Measurements from ENCODE around the gene TCERG1L.

DNA sequence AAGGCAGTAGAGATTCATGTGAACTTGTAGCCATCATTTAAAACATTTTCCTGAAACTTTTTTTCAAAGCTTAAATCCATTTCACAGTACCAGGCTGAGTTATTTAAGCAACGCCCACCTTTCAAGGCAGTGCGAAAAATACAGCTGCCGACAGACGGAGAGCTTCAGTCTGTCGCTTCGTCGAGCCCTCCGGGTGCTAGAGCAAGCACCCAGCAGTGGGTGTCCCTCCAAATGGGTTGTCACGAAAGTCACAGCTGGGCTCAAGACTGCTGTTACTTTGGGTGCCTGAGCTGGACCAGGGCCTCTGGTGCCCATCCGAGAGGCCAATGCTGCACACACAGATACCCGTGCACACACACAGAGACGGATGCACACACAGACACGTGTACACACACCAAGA lies 135.6 kb downstream of the TCERG1L start:
- TF ChIP-seq, protein P1, sequence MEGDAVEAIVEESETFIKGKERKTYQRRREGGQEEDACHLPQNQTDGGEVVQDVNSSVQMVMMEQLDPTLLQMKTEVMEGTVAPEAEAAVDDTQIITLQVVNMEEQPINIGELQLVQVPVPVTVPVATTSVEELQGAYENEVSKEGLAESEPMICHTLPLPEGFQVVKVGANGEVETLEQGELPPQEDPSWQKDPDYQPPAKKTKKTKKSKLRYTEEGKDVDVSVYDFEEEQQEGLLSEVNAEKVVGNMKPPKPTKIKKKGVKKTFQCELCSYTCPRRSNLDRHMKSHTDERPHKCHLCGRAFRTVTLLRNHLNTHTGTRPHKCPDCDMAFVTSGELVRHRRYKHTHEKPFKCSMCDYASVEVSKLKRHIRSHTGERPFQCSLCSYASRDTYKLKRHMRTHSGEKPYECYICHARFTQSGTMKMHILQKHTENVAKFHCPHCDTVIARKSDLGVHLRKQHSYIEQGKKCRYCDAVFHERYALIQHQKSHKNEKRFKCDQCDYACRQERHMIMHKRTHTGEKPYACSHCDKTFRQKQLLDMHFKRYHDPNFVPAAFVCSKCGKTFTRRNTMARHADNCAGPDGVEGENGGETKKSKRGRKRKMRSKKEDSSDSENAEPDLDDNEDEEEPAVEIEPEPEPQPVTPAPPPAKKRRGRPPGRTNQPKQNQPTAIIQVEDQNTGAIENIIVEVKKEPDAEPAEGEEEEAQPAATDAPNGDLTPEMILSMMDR (IDR thresholded peaks at IDR 0.05; ENCODE audit: insufficient read depth, low read depth, low read length) = no peak
- TF ChIP-seq EZH2 (IDR thresholded peaks at IDR 0.05; ENCODE audit: insufficient read depth, low read length) = no peak
